CD4-positive, alpha-beta T cell treated with Interleukin-10 for 1 hour (primary cell): ENCODE results near the gene ALCAM.
"Not testable (repeated sequence)": the region's sequence is repeated elsewhere in the genome, so short reads cannot be mapped to it uniquely, and the experiment has no call there.

Experiments used
- DNase-seq: peaks from one replicate; pipeline ENCODE4 v3.0.0-alpha.2; 2020

Gene ALCAM

GRCh38 chr3:105537371-105538080 is 170.8 kb downstream of the ALCAM start:
- no peak for DNase-seq

GRCh38 chr3:105538483-105538882 is 171.8 kb downstream of the ALCAM start:
- no peak for DNase-seq

GRCh38 chr3:105539897-105540296 is 173.2 kb downstream of the ALCAM start:
- DNase-seq: no peak

- no peak for DNase-seq
Measured at GRCh38 chr3:105542282-105543019, 175.7 kb downstream of the ALCAM start.

GRCh38 chr3:105545051-105545450 is 178.3 kb downstream of the ALCAM start:
- DNase-seq: no peak

- DNase-seq: no peak
Measured at GRCh38 chr3:105553851-105554250, 187.1 kb downstream of the ALCAM start.

GRCh38 chr3:105555206-105555605 is 188.5 kb downstream of the ALCAM start:
- no peak for DNase-seq

- no peak for DNase-seq
Measured at GRCh38 chr3:105559856-105560255, 193.1 kb downstream of the ALCAM start.

- no peak for DNase-seq
Measured at GRCh38 chr3:105561876-105562275, 195.2 kb downstream of the ALCAM start.

GRCh38 chr3:105564546-105565288 is 198.0 kb downstream of the ALCAM start:
- DNase-seq: no peak

GRCh38 chr3:105571005-105571404 is 204.3 kb downstream of the ALCAM start:
- DNase-seq: no peak

- no peak for DNase-seq
Measured at GRCh38 chr3:105572501-105572900, 205.8 kb downstream of the ALCAM start.

GRCh38 chr3:105579439-105579838 is 212.7 kb downstream of the ALCAM start:
- no peak for DNase-seq

GRCh38 chr3:105580296-105580965 is 213.7 kb downstream of the ALCAM start:
- no peak for DNase-seq

GRCh38 chr3:105582015-105582414 is 215.3 kb downstream of the ALCAM start:
- DNase-seq: no peak

- DNase-seq: no peak
Measured at GRCh38 chr3:105584003-105584790, 217.5 kb downstream of the ALCAM start.

- no peak for DNase-seq
Measured at GRCh38 chr3:105593315-105593714, 226.6 kb downstream of the ALCAM start.

GRCh38 chr3:105594219-105594618 is 227.5 kb downstream of the ALCAM start:
- DNase-seq: no peak

- DNase-seq: no peak
Measured at GRCh38 chr3:105598042-105598796, 231.5 kb downstream of the ALCAM start.

- DNase-seq: no peak
Measured at GRCh38 chr3:105599350-105599749, 232.6 kb downstream of the ALCAM start.

- DNase-seq: not testable (repeated sequence)
Measured at GRCh38 chr3:105601756-105602155, 235.0 kb downstream of the ALCAM start.

GRCh38 chr3:105602286-105602685 is 235.6 kb downstream of the ALCAM start:
- DNase-seq: not testable (repeated sequence)
